Nephron progenitor cell (in vitro differentiated cells): Measurements from ENCODE around the gene PBRM1.

Experiments
- DNase-seq: peaks from one replicate; pipeline ENCODE4 v3.0.0; 2021
- H3K27ac Mint-ChIP-seq: 2 replicates; pipeline ENCODE4 v1.8.0; 2021; ENCODE audit warnings: mild to moderate bottlenecking, moderate library complexity, mixed read lengths
- H3K27me3 Mint-ChIP-seq: 2 replicates; pipeline ENCODE4 v1.8.0; 2021; ENCODE audit warnings: mild to moderate bottlenecking, low read depth, mixed read lengths; ENCODE audit not compliant: poor library complexity
- H3K36me3 Mint-ChIP-seq: 2 replicates; pipeline ENCODE4 v1.8.0; 2021; ENCODE audit warnings: low read depth, mixed read lengths
- H3K4me1 Mint-ChIP-seq: 2 replicates; pipeline ENCODE4 v1.8.0; 2021; ENCODE audit warnings: mixed read lengths
- H3K4me3 Mint-ChIP-seq: 2 replicates; pipeline ENCODE4 v1.8.0; 2021; ENCODE audit warnings: mild to moderate bottlenecking, moderate library complexity, mixed read lengths
- H3K9me3 Mint-ChIP-seq: 2 replicates; pipeline ENCODE4 v1.8.0; 2021; ENCODE audit warnings: mild to moderate bottlenecking, moderate library complexity, mixed read lengths
- TF ChIP-seq, protein P1 (sequence below): fragments of 200-600 bp; sonication (generic); IDR thresholded peaks from 2 replicates; pipeline ENCODE4 v1.5.0; 2021; ENCODE audit warnings: antibody characterized with exemption

PBRM1 gene

DNA sequence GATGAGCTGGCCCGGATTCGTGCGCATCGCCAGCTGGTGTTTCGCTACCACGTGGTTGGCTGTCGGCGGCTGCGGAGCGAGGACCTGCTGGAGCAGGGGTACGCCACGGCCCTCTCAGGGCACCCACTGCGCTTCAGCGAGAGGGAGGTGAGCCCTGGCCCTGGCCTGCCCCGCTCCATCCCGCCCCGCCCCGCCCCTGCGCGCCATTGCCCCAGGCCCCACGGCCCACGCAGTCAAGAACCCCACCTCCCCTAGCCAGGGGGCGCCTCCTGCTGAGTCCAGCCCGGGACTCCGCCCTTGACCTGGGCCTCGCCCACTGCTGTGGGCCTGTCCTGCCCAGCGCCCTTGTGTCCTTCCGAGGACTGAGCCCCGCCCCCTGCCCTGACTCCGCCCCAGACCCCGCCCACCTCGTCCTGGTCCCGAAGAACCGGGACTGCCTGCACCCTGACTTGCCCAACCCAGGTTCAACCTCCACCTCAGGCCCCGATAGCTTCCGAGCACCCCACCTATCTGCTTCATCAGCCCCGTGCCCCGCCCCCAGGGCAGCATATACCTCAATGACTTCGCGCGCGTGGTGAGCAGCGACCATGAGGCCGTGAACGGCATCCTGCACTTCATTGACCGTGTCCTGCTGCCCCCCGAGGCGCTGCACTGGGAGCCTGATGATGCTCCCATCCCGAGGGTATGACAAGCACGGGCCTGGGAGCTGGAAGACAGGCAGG lies 166.8 kb downstream of the PBRM1 start:
- Mint-ChIP-seq H3K9me3 (no peaks in the 10 kb centered on the region), H3K4me3 (no peak overlapping the region), H3K27ac (peak overlapping the region; percentile 57), H3K4me1 (peaks cover 6% of the 10 kb centered on the region), H3K36me3 (peaks cover under 1% of the 10 kb centered on the region), H3K27me3 (peaks cover 13% of the 10 kb centered on the region)
- peak; percentile 51 for DNase-seq
- TF ChIP-seq, protein P1, sequence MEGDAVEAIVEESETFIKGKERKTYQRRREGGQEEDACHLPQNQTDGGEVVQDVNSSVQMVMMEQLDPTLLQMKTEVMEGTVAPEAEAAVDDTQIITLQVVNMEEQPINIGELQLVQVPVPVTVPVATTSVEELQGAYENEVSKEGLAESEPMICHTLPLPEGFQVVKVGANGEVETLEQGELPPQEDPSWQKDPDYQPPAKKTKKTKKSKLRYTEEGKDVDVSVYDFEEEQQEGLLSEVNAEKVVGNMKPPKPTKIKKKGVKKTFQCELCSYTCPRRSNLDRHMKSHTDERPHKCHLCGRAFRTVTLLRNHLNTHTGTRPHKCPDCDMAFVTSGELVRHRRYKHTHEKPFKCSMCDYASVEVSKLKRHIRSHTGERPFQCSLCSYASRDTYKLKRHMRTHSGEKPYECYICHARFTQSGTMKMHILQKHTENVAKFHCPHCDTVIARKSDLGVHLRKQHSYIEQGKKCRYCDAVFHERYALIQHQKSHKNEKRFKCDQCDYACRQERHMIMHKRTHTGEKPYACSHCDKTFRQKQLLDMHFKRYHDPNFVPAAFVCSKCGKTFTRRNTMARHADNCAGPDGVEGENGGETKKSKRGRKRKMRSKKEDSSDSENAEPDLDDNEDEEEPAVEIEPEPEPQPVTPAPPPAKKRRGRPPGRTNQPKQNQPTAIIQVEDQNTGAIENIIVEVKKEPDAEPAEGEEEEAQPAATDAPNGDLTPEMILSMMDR = no peak

DNA sequence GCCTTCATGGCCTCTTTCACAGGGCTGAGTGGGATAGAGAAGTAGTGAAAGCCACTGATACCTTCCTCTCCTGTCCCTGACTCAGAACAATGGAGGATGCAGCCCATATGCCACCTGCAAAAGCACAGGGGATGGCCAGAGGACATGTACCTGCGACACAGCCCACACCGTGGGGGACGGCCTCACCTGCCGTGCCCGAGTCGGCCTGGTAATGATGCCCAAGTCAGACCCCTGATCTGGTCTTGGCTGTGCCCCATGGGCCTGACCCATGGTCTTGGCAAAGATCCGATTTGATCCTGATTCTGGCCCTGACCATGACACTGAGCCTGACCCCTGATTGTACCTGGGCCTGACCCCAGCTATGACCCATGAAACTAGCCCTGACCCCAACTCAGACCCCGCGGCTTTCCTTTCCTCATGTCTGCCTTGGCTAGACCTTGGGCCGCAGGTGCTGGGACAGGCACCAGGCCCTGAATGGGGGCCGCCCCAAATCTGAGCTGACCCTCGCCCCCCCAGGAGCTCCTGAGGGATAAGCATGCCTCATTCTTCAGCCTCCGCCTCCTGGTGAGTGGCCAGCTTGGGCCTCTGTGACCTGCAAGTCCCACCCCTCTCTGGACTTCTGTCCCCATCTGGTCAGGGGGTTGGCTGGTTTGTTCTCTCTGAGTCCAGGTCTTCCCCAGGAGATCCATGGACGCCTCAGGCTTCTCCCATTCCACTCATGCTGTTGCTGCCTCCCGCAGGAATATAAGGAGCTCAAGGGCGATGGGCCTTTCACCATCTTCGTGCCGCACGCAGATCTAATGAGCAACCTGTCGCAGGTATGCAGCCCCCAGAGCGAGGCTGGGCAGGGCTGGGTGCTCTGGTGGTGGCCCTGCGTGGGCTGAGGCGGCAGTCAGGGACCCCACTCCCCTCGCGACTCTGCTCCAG lies 167.7 kb downstream of the PBRM1 start:
- TF ChIP-seq, protein P1 = no peak
- DNase-seq = no peak
- H3K9me3 Mint-ChIP-seq = no peaks in the 10 kb centered on the region
- no peak overlapping the region for H3K4me3 Mint-ChIP-seq
- no peaks in the 10 kb centered on the region for H3K36me3 Mint-ChIP-seq
- peaks cover 13% of the 10 kb centered on the region for H3K27me3 Mint-ChIP-seq
- peaks cover 6% of the 10 kb centered on the region for H3K4me1 Mint-ChIP-seq
- no peak overlapping the region for H3K27ac Mint-ChIP-seq

DNA sequence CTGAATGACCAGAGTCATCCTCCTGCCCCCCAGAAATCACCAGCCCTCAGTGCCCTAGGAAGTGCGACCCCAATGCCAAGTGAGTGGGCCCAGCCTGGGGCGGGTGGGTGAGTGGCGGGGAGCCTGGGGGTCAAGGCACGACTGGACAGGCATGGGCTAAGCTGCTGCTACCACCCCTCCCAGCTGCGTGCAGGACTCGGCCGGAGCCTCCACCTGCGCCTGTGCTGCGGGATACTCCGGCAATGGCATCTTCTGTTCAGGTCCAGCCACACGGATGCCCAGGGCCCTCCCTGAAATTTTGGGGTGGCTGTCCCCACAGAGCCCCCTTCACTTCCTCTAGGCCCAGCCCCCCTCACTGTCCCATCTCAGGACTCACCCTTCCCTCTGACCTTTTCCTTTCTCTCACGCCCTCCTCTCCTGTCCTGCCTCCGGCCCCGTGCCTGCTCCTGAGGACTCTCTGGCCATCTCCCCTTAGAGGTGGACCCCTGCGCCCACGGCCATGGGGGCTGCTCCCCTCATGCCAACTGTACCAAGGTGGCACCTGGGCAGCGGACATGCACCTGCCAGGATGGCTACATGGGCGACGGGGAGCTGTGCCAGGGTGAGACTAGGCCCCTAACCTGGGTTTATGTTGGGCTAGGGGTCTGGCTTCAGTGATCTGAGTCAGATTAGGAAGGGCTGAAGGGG lies 169.1 kb downstream of the PBRM1 start:
- no peaks in the 10 kb centered on the region for H3K36me3 Mint-ChIP-seq

GRCh38 chr3:52515192-52515591 lies 170.5 kb downstream of the PBRM1 start:
- Mint-ChIP-seq H3K4me1 (peaks cover 6% of the 10 kb centered on the region), H3K4me3 (no peak overlapping the region), H3K36me3 (no peaks in the 10 kb centered on the region), H3K27me3 (peaks cover 15% of the 10 kb centered on the region), H3K9me3 (no peaks in the 10 kb centered on the region), H3K27ac (peak overlapping the region; percentile 79)
- no peak for DNase-seq
- TF ChIP-seq, protein P1 = no peak

More for the DNA sequence above, 169.1 kb downstream of the PBRM1 start:
- Mint-ChIP-seq H3K4me1 (peaks cover 6% of the 10 kb centered on the region), H3K4me3 (no peak overlapping the region), H3K27ac (no peak overlapping the region), H3K9me3 (no peaks in the 10 kb centered on the region), H3K27me3 (peaks cover 13% of the 10 kb centered on the region)
- no peak for DNase-seq
- TF ChIP-seq, protein P1 = no peak

- TF ChIP-seq, protein P1 = no peak
- Mint-ChIP-seq H3K4me3 (no peak overlapping the region), H3K9me3 (no peaks in the 10 kb centered on the region), H3K27ac (no peak overlapping the region), H3K36me3 (no peaks in the 10 kb centered on the region), H3K27me3 (peaks cover 15% of the 10 kb centered on the region), H3K4me1 (peaks cover 6% of the 10 kb centered on the region)
- no peak for DNase-seq
These were observed 171.1 kb downstream of the PBRM1 start for GRCh38 chr3:52514576-52514975.
